OCI-LY1 (cell line): ENCODE data around the gene CYB5R3.
"Not testable (repeated sequence)": the region's sequence is repeated elsewhere in the genome, so short reads cannot be mapped to it uniquely, and the experiment has no call there.

ENCODE experiments used
- CTCF ChIP-seq: fragments of 200-600 bp; sonication (generic), shearing (Covaris generic); IDR thresholded peaks from 2 replicates; pipeline ENCODE4 v1.5.1; 2017; ENCODE audit warnings: mild to moderate bottlenecking, antibody characterized with exemption, low read length, moderate library complexity, mixed read lengths
- EZH2 ChIP-seq: fragments of 200-600 bp; sonication (generic), shearing (Covaris generic); IDR thresholded peaks from 2 replicates; pipeline ENCODE4 v1.8.0; 2017; ENCODE audit warnings: borderline replicate concordance, mixed run types, mild to moderate bottlenecking, antibody characterized with exemption, low read length, moderate library complexity, mixed read lengths

- not testable (repeated sequence) for TF ChIP-seq CTCF, EZH2
Measured at GRCh38 chr22:42581194-42581761, 67.9 kb downstream of the CYB5R3 start.
